ENCODE results near the gene DPH5. TPM values are rescaled to one million over a fixed set of nuclear protein-coding genes. Genes with fewer than 3 reads are reported as not detected.

DPH5 gene
- total RNA-seq, 3 donors from 2014 or later = 15.4 to 23.1 (median 22.3) TPM

DNA sequence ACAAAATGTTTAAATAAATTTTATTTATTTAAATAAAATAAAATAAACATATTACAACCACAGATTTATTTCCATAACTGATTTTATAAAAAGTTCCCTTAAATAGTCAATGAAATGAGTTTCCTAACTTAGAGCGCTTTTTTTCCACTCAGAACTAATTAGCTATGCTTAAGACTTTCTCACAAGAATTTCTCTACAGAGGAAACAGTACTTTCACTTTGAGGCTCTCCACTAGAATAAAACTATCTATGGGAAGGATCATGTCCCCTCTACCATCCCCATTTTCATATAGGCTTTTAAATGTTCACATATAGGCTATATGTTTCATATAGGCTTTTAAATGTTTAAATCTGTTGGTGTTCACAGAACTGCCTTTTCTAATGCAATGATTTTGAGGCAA lies 40.0 kb upstream of the DPH5 start:
- Histone ChIP-seq H3K36me3 (ENCODE audit: low read depth) (no peaks in the 10 kb centered on the region), H3K9me3 (no peaks in the 10 kb centered on the region), H3K4me3 (no peak overlapping the region), H3K4me1 (ENCODE audit: low read depth) (no peaks in the 10 kb centered on the region)
- no peak for ATAC-seq
- TF ChIP-seq CTCF (IDR thresholded peaks at IDR 0.05) = no peak
- no peak for DNase-seq
- intact Hi-C loops (cut with DNase I, micrococcal nuclease) = no loop called here

GRCh38 chr1:101064697-101065096 lies 39.1 kb upstream of the DPH5 start:
- DNase-seq (no peak), ATAC-seq (no peak)
- no peaks in the 10 kb centered on the region for H3K9me3 ChIP-seq
- intact Hi-C loops (cut with DNase I, micrococcal nuclease) = no loop called here
- no peaks in the 10 kb centered on the region for H3K36me3 ChIP-seq (ENCODE audit: low read depth)
- H3K4me1 ChIP-seq (ENCODE audit: low read depth) = no peaks in the 10 kb centered on the region
- no peak for TF ChIP-seq CTCF (IDR thresholded peaks at IDR 0.05)
- no peak overlapping the region for H3K4me3 ChIP-seq

DNA sequence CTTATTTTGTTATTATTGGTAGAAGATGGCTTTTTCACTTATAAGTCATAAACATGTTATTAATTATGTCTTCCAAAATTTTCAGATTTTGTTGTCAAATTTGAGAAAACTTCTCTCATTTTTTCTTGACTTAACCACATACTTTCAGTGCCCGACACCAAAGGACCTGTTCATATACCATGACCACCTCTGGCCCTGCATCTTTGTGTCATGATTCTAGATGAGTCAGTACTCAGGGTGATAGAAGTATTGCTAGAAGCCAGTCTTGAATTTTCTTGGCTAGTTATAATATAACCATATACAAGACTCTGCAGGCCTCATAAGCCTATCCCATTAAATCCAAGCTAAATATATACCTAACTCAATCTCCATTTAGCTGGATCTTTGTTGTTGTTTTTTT lies 35.4 kb upstream of the DPH5 start:
- Histone ChIP-seq H3K36me3 (ENCODE audit: low read depth) (no peaks in the 10 kb centered on the region), H3K4me3 (no peak overlapping the region), H3K9me3 (no peaks in the 10 kb centered on the region), H3K4me1 (ENCODE audit: low read depth) (no peaks in the 10 kb centered on the region)
- no peak for ATAC-seq
- no peak for TF ChIP-seq CTCF (IDR thresholded peaks at IDR 0.05)
- DNase-seq = no peak
- intact Hi-C loops (cut with DNase I, micrococcal nuclease) = no loop called here

DNA sequence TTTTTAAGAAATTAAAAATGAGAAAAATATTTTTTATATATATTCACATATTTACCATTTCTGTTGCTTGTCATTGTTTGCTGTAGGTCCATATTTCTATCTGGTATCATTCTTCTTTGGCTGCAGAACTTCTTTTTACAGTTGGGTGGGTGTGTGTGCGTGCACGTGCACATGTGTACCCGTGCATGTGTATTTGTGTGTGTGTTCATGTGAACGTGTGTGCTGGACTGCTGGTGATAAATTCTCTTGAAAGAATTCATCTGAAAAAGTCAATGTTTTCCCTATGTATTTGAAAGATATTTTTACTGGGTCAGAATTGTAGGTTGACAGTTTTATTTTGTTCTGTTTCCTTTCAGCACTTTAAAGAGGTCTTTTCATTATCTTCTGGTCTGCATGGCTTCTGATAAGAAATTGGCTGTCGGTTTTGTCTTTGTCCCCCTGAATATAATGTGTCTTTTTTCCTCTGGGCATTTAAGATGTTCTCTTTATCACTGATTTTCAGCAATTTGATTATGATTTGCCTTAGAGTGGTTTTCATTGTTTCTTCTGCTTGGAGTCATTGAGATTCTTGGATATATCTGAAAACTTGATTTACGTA lies 34.5 kb upstream of the DPH5 start:
- H3K36me3 ChIP-seq (ENCODE audit: low read depth) = no peaks in the 10 kb centered on the region
- no peak for TF ChIP-seq CTCF (IDR thresholded peaks at IDR 0.05)

GRCh38 chr1:101055623-101056022 lies 30.0 kb upstream of the DPH5 start:
- DNase-seq (no peak), ATAC-seq (no peak)
- H3K9me3 ChIP-seq = no peaks in the 10 kb centered on the region
- no peak overlapping the region for H3K4me3 ChIP-seq
- H3K36me3 ChIP-seq (ENCODE audit: low read depth) = no peaks in the 10 kb centered on the region
- intact Hi-C loops (cut with DNase I, micrococcal nuclease) = no loop called here
- no peaks in the 10 kb centered on the region for H3K4me1 ChIP-seq (ENCODE audit: low read depth)
- no peak for TF ChIP-seq CTCF (IDR thresholded peaks at IDR 0.05)

More for the DNA sequence above, 34.5 kb upstream of the DPH5 start:
- Histone ChIP-seq H3K9me3 (no peaks in the 10 kb centered on the region), H3K4me1 (ENCODE audit: low read depth) (no peaks in the 10 kb centered on the region), H3K4me3 (no peak overlapping the region)
- intact Hi-C loops (cut with DNase I, micrococcal nuclease) = no loop called here
- no peak for ATAC-seq
- DNase-seq = no peak

Data from mucosa of descending colon (tissue), 3 donors.